Smooth muscle cell (in vitro differentiated cells): ENCODE measurements around the gene PAK1. TPM values are rescaled to one million over a fixed set of nuclear protein-coding genes. Genes with fewer than 3 reads are reported as not detected.

ENCODE experiments used
- DNase-seq: peaks from one replicate; lab custom pipeline; 2025; ENCODE audit not compliant: unreplicated experiment; lab: John Stamatoyannopoulos, UW
- H2AFZ ChIP-seq: fragments of 200-600 bp; sonication (generic); 2 replicates; pipeline ENCODE4 v1.6.0; 2016; ENCODE audit warnings: antibody characterized with exemption, low read depth, mild to moderate bottlenecking
- H3F3A ChIP-seq: fragments of 200-600 bp; sonication (generic); 2 replicates; pipeline ENCODE4 v1.6.0; 2017; ENCODE audit warnings: antibody characterized with exemption, low read depth
- H3K27ac ChIP-seq: fragments of 200-600 bp; sonication (generic); 2 replicates; pipeline ENCODE4 v1.5.1; 2016; ENCODE audit warnings: low read depth, mild to moderate bottlenecking
- H3K27me3 ChIP-seq: fragments of 200-600 bp; sonication (generic); 2 replicates; pipeline ENCODE4 v1.6.1; 2016; ENCODE audit warnings: low read depth, mild to moderate bottlenecking
- H3K36me3 ChIP-seq: fragments of 200-600 bp; sonication (generic); 2 replicates; pipeline ENCODE4 v1.5.1; 2016; ENCODE audit warnings: low read depth
- H3K4me1 ChIP-seq: fragments of 200-600 bp; sonication (generic); 2 replicates; pipeline ENCODE4 v1.5.1; 2016; ENCODE audit warnings: low read depth
- H3K4me2 ChIP-seq: fragments of 200-600 bp; sonication (generic); 2 replicates; pipeline ENCODE4 v1.6.0; 2016; ENCODE audit warnings: mild to moderate bottlenecking
- H3K4me3 ChIP-seq: fragments of 200-600 bp; sonication (generic); 2 replicates; pipeline ENCODE4 v1.5.1; 2016; ENCODE audit warnings: mild to moderate bottlenecking
- H3K79me2 ChIP-seq: fragments of 200-600 bp; sonication (generic); 2 replicates; pipeline ENCODE4 v1.6.0; 2016; ENCODE audit warnings: low read depth, mild to moderate bottlenecking
- H3K9ac ChIP-seq: fragments of 200-600 bp; sonication (generic); 2 replicates; pipeline ENCODE4 v1.6.0; 2016; ENCODE audit warnings: low read depth
- H3K9me3 ChIP-seq: fragments of 200-600 bp; sonication (generic); replicated peaks from 2 replicates; pipeline ENCODE4 v1.5.1; 2016; ENCODE audit warnings: low read depth
- H4K20me1 ChIP-seq: fragments of 200-600 bp; sonication (generic); 2 replicates; pipeline ENCODE4 v1.6.0; 2016; ENCODE audit warnings: low read depth
- WGBS: methylation state at CpG from one replicate; pipeline ENCODE4 v1.1.7; 2016; ENCODE audit warnings: low lambda C conversion rate; 5-methylcytosine and 5-hydroxymethylcytosine counted together
- polyA plus RNA-seq: library from polyadenylated mRNA; unstranded; fragments of >200 nt; fragmentation: Nextera tagmentation; extraction: Ambion mirVana; gene quantifications from 2 replicates; pipeline ENCODE4 v1.2.1, GENCODE V29; 2016
- total RNA-seq: library from RNA; depleted of rRNA; stranded (reverse); fragments of >200 nt; gene quantifications from 2 replicates; pipeline ENCODE4 v1.2.3, GENCODE V29; 2014
- TF ChIP-seq, protein P1 (sequence below): fragments of 200-600 bp; sonication (generic); IDR thresholded peaks from 2 replicates; pipeline ENCODE4 v1.5.1; 2017; ENCODE audit warnings: borderline replicate concordance, mild to moderate bottlenecking, antibody characterized with exemption; ENCODE audit not compliant: insufficient read depth, poor library complexity, severe bottlenecking

Gene PAK1
- total and polyA plus RNA-seq, 2 experiments from 2014 or later = 20.5 to 31.7 TPM

GRCh38 chr11:77372726-77373125 is 101.2 kb downstream of the PAK1 start:
- Histone ChIP-seq H3K9me3 (no peaks in the 10 kb centered on the region), H3K79me2 (no peaks in the 10 kb centered on the region), H3K4me2 (peak overlapping the region; percentile 1), H3K4me3 (no peak overlapping the region), H2AFZ (no peak overlapping the region), H4K20me1 (no peaks in the 10 kb centered on the region), H3K9ac (no peak overlapping the region), H3K27ac (no peak overlapping the region), H3K4me1 (no peaks in the 10 kb centered on the region), H3F3A (no peaks in the 10 kb centered on the region), H3K36me3 (no peaks in the 10 kb centered on the region), H3K27me3 (no peaks in the 10 kb centered on the region)
- TF ChIP-seq, protein P1, sequence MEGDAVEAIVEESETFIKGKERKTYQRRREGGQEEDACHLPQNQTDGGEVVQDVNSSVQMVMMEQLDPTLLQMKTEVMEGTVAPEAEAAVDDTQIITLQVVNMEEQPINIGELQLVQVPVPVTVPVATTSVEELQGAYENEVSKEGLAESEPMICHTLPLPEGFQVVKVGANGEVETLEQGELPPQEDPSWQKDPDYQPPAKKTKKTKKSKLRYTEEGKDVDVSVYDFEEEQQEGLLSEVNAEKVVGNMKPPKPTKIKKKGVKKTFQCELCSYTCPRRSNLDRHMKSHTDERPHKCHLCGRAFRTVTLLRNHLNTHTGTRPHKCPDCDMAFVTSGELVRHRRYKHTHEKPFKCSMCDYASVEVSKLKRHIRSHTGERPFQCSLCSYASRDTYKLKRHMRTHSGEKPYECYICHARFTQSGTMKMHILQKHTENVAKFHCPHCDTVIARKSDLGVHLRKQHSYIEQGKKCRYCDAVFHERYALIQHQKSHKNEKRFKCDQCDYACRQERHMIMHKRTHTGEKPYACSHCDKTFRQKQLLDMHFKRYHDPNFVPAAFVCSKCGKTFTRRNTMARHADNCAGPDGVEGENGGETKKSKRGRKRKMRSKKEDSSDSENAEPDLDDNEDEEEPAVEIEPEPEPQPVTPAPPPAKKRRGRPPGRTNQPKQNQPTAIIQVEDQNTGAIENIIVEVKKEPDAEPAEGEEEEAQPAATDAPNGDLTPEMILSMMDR = no peak
- 61% methylated on average over 2 of the region's 2 CpGs for WGBS
- DNase-seq = no peak

GRCh38 chr11:77371646-77372045 is 102.2 kb downstream of the PAK1 start:
- no peak overlapping the region for H2AFZ ChIP-seq
- H3K36me3 ChIP-seq = no peaks in the 10 kb centered on the region
- no peak overlapping the region for H3K4me3 ChIP-seq
- no peaks in the 10 kb centered on the region for H3K27me3 ChIP-seq
- H3K79me2 ChIP-seq = no peaks in the 10 kb centered on the region
- no peaks in the 10 kb centered on the region for H3K9me3 ChIP-seq
- no peak overlapping the region for H3K27ac ChIP-seq
- TF ChIP-seq, protein P1 = no peak
- no peak overlapping the region for H3K4me2 ChIP-seq
- H3K9ac ChIP-seq = no peak overlapping the region
- no peaks in the 10 kb centered on the region for H3F3A ChIP-seq
- H4K20me1 ChIP-seq = no peaks in the 10 kb centered on the region
- no peak for DNase-seq
- no peaks in the 10 kb centered on the region for H3K4me1 ChIP-seq

DNA sequence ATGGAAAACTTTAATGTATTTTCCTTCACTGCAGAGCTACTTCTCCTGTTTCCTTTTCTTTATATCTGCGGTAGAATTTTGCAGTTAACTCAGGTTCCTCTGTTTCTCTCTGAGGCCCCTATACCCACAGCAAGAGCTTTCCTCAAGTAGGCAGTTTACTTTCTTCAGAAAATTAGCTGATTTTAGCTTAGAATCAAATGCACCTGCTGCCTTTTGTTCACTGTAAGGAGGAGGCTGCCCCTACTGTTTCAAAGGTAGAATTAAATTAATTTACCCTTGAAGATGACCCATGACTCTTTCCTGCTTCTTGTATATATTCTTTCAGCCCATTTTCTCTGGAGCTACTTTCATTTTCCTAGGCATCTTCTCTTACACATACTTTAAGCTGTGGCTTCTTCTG is 103.7 kb downstream of the PAK1 start:
- WGBS = 96% methylated on average over 1 of the region's 1 CpG
- no peaks in the 10 kb centered on the region for H3K36me3 ChIP-seq

GRCh38 chr11:77361184-77361583 is 112.7 kb downstream of the PAK1 start:
- Histone ChIP-seq H3K4me1 (no peaks in the 10 kb centered on the region), H3K27me3 (no peaks in the 10 kb centered on the region), H3K9me3 (no peaks in the 10 kb centered on the region), H2AFZ (no peak overlapping the region), H4K20me1 (no peaks in the 10 kb centered on the region), H3K4me3 (no peak overlapping the region), H3K36me3 (no peaks in the 10 kb centered on the region), H3F3A (no peaks in the 10 kb centered on the region), H3K9ac (no peak overlapping the region), H3K27ac (no peak overlapping the region), H3K4me2 (no peak overlapping the region), H3K79me2 (no peaks in the 10 kb centered on the region)
- DNase-seq = no peak
- TF ChIP-seq, protein P1 = no peak
- WGBS = 62% methylated on average over 3 of the region's 3 CpGs

More for the DNA sequence above, 103.7 kb downstream of the PAK1 start:
- no peak overlapping the region for H2AFZ ChIP-seq
- H3K79me2 ChIP-seq = no peaks in the 10 kb centered on the region
- no peaks in the 10 kb centered on the region for H3F3A ChIP-seq
- DNase-seq = no peak
- no peak overlapping the region for H3K4me3 ChIP-seq
- no peak overlapping the region for H3K4me2 ChIP-seq
- no peak overlapping the region for H3K9ac ChIP-seq
- TF ChIP-seq, protein P1 = no peak
- no peaks in the 10 kb centered on the region for H3K27me3 ChIP-seq
- no peak overlapping the region for H3K27ac ChIP-seq
- H3K4me1 ChIP-seq = no peaks in the 10 kb centered on the region
- H4K20me1 ChIP-seq = no peaks in the 10 kb centered on the region
- H3K9me3 ChIP-seq = no peaks in the 10 kb centered on the region
